GM19238 (cell line): ENCODE data around the gene LYST.
"Not testable (repeated sequence)": the region's sequence is repeated elsewhere in the genome, so short reads cannot be mapped to it uniquely, and the experiment has no call there.

ENCODE experiments used
- DNase-seq: peaks from one replicate; pipeline ENCODE4 v3.0.0; 2011; ENCODE audit warnings: low spot score; ENCODE audit not compliant: insufficient read length

LYST gene

GRCh38 chr1:235767795-235768194, 98.9 kb downstream of the LYST start:
- DNase-seq = peak; percentile 24

- no peak for DNase-seq
Measured at GRCh38 chr1:235766794-235767285, 99.9 kb downstream of the LYST start.

GRCh38 chr1:235763962-235764361, 102.7 kb downstream of the LYST start:
- DNase-seq = no peak

GRCh38 chr1:235759336-235759735, 107.4 kb downstream of the LYST start:
- no peak for DNase-seq

- DNase-seq = no peak
Measured at GRCh38 chr1:235758931-235759330, 107.8 kb downstream of the LYST start.

GRCh38 chr1:235757587-235758096, 109.1 kb downstream of the LYST start:
- DNase-seq = no peak

GRCh38 chr1:235754186-235754585, 112.5 kb downstream of the LYST start:
- DNase-seq = not testable (repeated sequence)

GRCh38 chr1:235749755-235750300, 116.9 kb downstream of the LYST start:
- DNase-seq = no peak

GRCh38 chr1:235748747-235749146, 118.0 kb downstream of the LYST start:
- DNase-seq = no peak

GRCh38 chr1:235746245-235746644, 120.5 kb downstream of the LYST start:
- no peak for DNase-seq

GRCh38 chr1:235745503-235746136, 121.1 kb downstream of the LYST start:
- DNase-seq = no peak

GRCh38 chr1:235742914-235743599, 123.6 kb downstream of the LYST start:
- DNase-seq = no peak

GRCh38 chr1:235741294-235741693, 125.4 kb downstream of the LYST start:
- DNase-seq = no peak

GRCh38 chr1:235739631-235740030, 127.1 kb downstream of the LYST start:
- no peak for DNase-seq

- DNase-seq = no peak
Measured at GRCh38 chr1:235739124-235739523, 127.6 kb downstream of the LYST start.

GRCh38 chr1:235737751-235738150, 129.0 kb downstream of the LYST start:
- no peak for DNase-seq

GRCh38 chr1:235736263-235736662, 130.4 kb downstream of the LYST start:
- DNase-seq = no peak

GRCh38 chr1:235735621-235736020, 131.1 kb downstream of the LYST start:
- no peak for DNase-seq

GRCh38 chr1:235734335-235734734, 132.4 kb downstream of the LYST start:
- DNase-seq = no peak

GRCh38 chr1:235730007-235730406, 136.7 kb downstream of the LYST start:
- DNase-seq = no peak

GRCh38 chr1:235726557-235726956, 140.1 kb downstream of the LYST start:
- no peak for DNase-seq

GRCh38 chr1:235725434-235725833, 141.3 kb downstream of the LYST start:
- no peak for DNase-seq
